WTC11 (cell line): ENCODE data around the gene MCL1. TPM values are rescaled to one million over a fixed set of nuclear protein-coding genes. Genes with fewer than 3 reads are reported as not detected.

Experiments
- ATAC-seq: fragments of 200-7000 bp; cut with Tn5 transposase; 2 replicates; pipeline ENCODE4 v1.10.0; 2021; ENCODE audit warnings: mild to moderate bottlenecking, moderate library complexity
- CTCF ChIA-PET: fragments of 300-600 bp; sonication (Branson Sonifier 250); formaldehyde crosslinking; loops from one replicate; lab custom pipeline; 2021; ENCODE audit warnings: antibody characterized with exemption; lab: Charles Lee
- POLR2A ChIA-PET: fragments of 350-600 bp; sonication (Branson Sonifier 250); formaldehyde crosslinking; loops from one replicate; lab custom pipeline; 2021; ENCODE audit warnings: antibody characterized with exemption; lab: Charles Lee
- DNase-seq: peaks from one replicate; pipeline ENCODE4 v3.0.0; 2021; ENCODE audit warnings: low spot score
- H3K27ac Mint-ChIP-seq: 2 replicates; pipeline ENCODE4 v1.8.0; 2021; ENCODE audit warnings: mixed read lengths
- H3K27me3 Mint-ChIP-seq: 2 replicates; pipeline ENCODE4 v1.8.0; 2021; ENCODE audit warnings: low read depth, mild to moderate bottlenecking, moderate library complexity, mixed read lengths
- H3K36me3 Mint-ChIP-seq: 2 replicates; pipeline ENCODE4 v1.8.0; 2021; ENCODE audit warnings: mixed read lengths
- H3K4me1 Mint-ChIP-seq: 2 replicates; pipeline ENCODE4 v1.8.0; 2022; ENCODE audit warnings: mixed read lengths
- H3K4me3 Mint-ChIP-seq: 2 replicates; pipeline ENCODE4 v1.8.0; 2021; ENCODE audit warnings: mild to moderate bottlenecking, moderate library complexity, mixed read lengths
- H3K9me3 Mint-ChIP-seq: 2 replicates; pipeline ENCODE4 v1.8.0; 2021; ENCODE audit warnings: mixed read lengths
- FOXP1 ChIP-seq: sonication (generic); formaldehyde crosslinking; IDR thresholded peaks from 2 replicates; pipeline ENCODE4 v1.8.0; 2022; ENCODE audit warnings: missing genetic modification reagents, mild to moderate bottlenecking, moderate library complexity, borderline replicate concordance
- GABPB1 ChIP-seq: sonication (generic); formaldehyde crosslinking; IDR thresholded peaks from 2 replicates; pipeline ENCODE4 v1.8.1; 2023; ENCODE audit warnings: mild to moderate bottlenecking, missing genetic modification reagents
- GTF2I ChIP-seq: fragments of 250-450 bp; sonication (Bioruptor Pico); conservative IDR thresholded peaks from 2 replicates; pipeline ENCODE4 v1.4.0; 2021; ENCODE audit warnings: mild to moderate bottlenecking
- NR1H2 ChIP-seq: sonication (generic); formaldehyde crosslinking; IDR thresholded peaks from 2 replicates; pipeline ENCODE4 v1.9.0; 2021; ENCODE audit warnings: mild to moderate bottlenecking, moderate library complexity, missing genetic modification reagents
- NR2C2 ChIP-seq: sonication (generic); formaldehyde crosslinking; IDR thresholded peaks from 2 replicates; pipeline ENCODE4 v1.8.0; 2022; ENCODE audit warnings: mild to moderate bottlenecking, missing genetic modification reagents
- USF1 ChIP-seq: sonication (generic); formaldehyde crosslinking; IDR thresholded peaks from 2 replicates; pipeline ENCODE4 v1.8.0; 2022; ENCODE audit warnings: mild to moderate bottlenecking, missing genetic modification reagents
- ZNF219 ChIP-seq: sonication (generic); formaldehyde crosslinking; IDR thresholded peaks from 2 replicates; pipeline ENCODE4 v1.8.0; 2023; ENCODE audit warnings: missing genetic modification reagents, mild to moderate bottlenecking, borderline replicate concordance
- ZNF263 ChIP-seq: sonication (generic); formaldehyde crosslinking; IDR thresholded peaks from 2 replicates; pipeline ENCODE4 v1.8.1; 2022; ENCODE audit warnings: low read depth, mild to moderate bottlenecking, moderate library complexity, missing genetic modification reagents
- ZNF532 ChIP-seq: fragments of 250-450 bp; sonication (Bioruptor Pico); IDR thresholded peaks from 2 replicates; pipeline ENCODE4 v1.9.0; 2021; ENCODE audit warnings: mild to moderate bottlenecking, borderline replicate concordance
- ZNF671 ChIP-seq: fragments of 250-450 bp; sonication (Bioruptor Pico); IDR thresholded peaks from 2 replicates; pipeline ENCODE4 v1.8.0; 2021; ENCODE audit warnings: mild to moderate bottlenecking
- total RNA-seq: library from RNA; stranded (reverse); gene quantifications from 3 replicates; pipeline ENCODE4 v1.2.3, GENCODE V29; 2021
- TF ChIP-seq, protein P1 (sequence below): fragments of 250-450 bp; sonication (Bioruptor Pico); IDR thresholded peaks from 2 replicates; pipeline ENCODE4 v1.9.0; 2021; ENCODE audit warnings: moderate library complexity, mild to moderate bottlenecking, inconsistent platforms, borderline replicate concordance
- TF ChIP-seq, protein P2 (sequence below): sonication (generic); formaldehyde crosslinking; IDR thresholded peaks from 2 replicates; pipeline ENCODE4 v1.8.1; 2022; ENCODE audit warnings: low read depth, mild to moderate bottlenecking, moderate library complexity, missing genetic modification reagents, borderline replicate concordance
- TF ChIP-seq, protein P3 (sequence below): sonication (generic); formaldehyde crosslinking; IDR thresholded peaks from 2 replicates; pipeline ENCODE4 v1.8.0; 2022; ENCODE audit warnings: mild to moderate bottlenecking, missing genetic modification reagents

MCL1 gene
- total RNA-seq, 1 experiment from 2014 or later: 191 TPM

DNA sequence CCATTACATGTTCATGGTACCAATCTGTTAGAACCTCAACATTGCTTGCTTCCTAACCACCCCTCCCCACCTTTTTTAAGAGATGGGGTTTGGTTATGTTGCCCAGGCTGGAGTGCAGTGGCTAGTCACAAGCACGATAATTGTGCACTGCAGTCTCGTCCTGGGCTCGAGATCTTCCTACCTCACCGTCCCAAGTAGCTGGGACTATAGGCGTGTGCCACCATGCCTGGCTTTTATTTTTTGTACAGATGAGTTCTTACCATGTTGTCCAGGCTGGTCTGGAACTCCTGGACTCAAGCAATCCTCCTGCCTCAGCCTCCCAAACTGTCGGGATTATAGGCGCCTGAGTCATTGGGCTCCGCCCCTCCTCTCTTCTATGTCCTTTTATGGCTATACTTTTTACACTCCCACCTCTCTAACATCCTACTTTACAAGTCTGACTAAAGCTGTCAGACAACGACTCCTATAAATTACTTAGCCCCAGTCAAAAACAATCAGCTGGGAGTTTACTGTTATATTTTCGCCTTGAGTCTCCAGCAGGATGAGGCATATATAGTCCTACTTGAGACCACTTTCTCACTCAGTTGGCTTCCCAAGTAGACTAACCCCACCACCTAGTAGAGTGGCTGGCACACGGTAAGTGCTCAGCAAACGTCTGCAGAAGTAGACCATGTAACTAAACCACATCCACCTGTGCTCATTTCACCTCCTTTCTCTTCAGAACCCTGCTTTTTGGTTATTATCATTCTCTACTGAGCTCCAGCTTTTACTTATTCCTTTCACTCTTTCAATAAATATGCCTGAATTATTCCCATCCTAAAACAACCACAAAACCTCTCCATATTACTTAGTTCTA lies 36.2 kb upstream of the MCL1 start (continued):
- TF ChIP-seq FOXP1 (no peak), USF1 (no peak), ZNF219 (no peak)
- TF ChIP-seq, protein P1, sequence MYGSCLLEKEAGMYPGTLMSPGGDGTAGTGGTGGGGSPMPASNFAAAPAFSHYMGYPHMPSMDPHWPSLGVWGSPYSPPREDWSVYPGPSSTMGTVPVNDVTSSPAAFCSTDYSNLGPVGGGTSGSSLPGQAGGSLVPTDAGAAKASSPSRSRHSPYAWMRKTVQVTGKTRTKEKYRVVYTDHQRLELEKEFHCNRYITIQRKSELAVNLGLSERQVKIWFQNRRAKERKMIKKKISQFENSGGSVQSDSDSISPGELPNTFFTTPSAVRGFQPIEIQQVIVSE (CRISPR knock-in tag): no peak
- TF ChIP-seq, protein P2, sequence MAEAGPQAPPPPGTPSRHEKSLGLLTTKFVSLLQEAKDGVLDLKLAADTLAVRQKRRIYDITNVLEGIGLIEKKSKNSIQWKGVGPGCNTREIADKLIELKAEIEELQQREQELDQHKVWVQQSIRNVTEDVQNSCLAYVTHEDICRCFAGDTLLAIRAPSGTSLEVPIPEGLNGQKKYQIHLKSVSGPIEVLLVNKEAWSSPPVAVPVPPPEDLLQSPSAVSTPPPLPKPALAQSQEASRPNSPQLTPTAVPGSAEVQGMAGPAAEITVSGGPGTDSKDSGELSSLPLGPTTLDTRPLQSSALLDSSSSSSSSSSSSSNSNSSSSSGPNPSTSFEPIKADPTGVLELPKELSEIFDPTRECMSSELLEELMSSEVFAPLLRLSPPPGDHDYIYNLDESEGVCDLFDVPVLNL: no peak

- H3K9me3 Mint-ChIP-seq: no peaks in the 10 kb centered on the region
These were observed 33.9 kb upstream of the MCL1 start for GRCh38 chr1:150613061-150613920.

More at GRCh38 chr1:150613061-150613920, 33.9 kb upstream of the MCL1 start:
- DNase-seq (no peak), ATAC-seq (no peak)
- CTCF ChIA-PET: no interaction called here
- H3K36me3 Mint-ChIP-seq: peaks cover 57% of the 10 kb centered on the region
- POLR2A ChIA-PET: interaction anchor here (0.9 kb wide), 1 partner anchor 16 kb away, joined by 4 read pairs; the partner anchor contains the start of gene ENSA
- H3K27me3 Mint-ChIP-seq: no peaks in the 10 kb centered on the region
- TF ChIP-seq, protein P1 (CRISPR knock-in tag): no peak
- TF ChIP-seq, protein P3, sequence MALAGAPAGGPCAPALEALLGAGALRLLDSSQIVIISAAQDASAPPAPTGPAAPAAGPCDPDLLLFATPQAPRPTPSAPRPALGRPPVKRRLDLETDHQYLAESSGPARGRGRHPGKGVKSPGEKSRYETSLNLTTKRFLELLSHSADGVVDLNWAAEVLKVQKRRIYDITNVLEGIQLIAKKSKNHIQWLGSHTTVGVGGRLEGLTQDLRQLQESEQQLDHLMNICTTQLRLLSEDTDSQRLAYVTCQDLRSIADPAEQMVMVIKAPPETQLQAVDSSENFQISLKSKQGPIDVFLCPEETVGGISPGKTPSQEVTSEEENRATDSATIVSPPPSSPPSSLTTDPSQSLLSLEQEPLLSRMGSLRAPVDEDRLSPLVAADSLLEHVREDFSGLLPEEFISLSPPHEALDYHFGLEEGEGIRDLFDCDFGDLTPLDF (CRISPR knock-in tag): no peak
- TF ChIP-seq NR1H2 (no peak), ZNF263 (no peak), ZNF671 (CRISPR knock-in tag) (no peak), ZNF532 (CRISPR knock-in tag) (no peak), GTF2I (CRISPR knock-in tag) (no peak), GABPB1 (CRISPR knock-in tag) (no peak), NR2C2 (CRISPR knock-in tag) (no peak)
- no peak overlapping the region for H3K4me3 Mint-ChIP-seq
- peaks cover 21% of the 10 kb centered on the region for H3K4me1 Mint-ChIP-seq
- peak overlapping the region; percentile 53; the same call in 1 of the 2 replicates for H3K27ac Mint-ChIP-seq
